Trophoblast cell (in vitro differentiated cells and primary cell): ENCODE data around the gene HOXD4.
A peak's percentile ranks its signal among the peaks of the same experiment; 100 is the strongest.

ENCODE experiments used
- DNase-seq, 2 donors: peaks; one replicate each; pipeline ENCODE4 v3.0.0-alpha.2; 2016
- H2AFZ ChIP-seq: 2 replicates; pipeline ENCODE4 v1.6.1; 2013; ENCODE audit warnings: low read length, moderate library complexity, mild to moderate bottlenecking; ENCODE audit not compliant: insufficient read depth, poor library complexity
- H2AK5ac ChIP-seq: 2 replicates; pipeline ENCODE4 v1.6.1; 2013; ENCODE audit warnings: mild to moderate bottlenecking, low read length
- H2BK120ac ChIP-seq: 2 replicates; pipeline ENCODE4 v1.6.1; 2013; ENCODE audit warnings: low read length, mild to moderate bottlenecking, moderate library complexity; ENCODE audit not compliant: insufficient read depth, poor library complexity
- H2BK12ac ChIP-seq: 2 replicates; pipeline ENCODE4 v1.6.1; 2013; ENCODE audit warnings: mild to moderate bottlenecking, low read length, moderate library complexity
- H2BK5ac ChIP-seq: 2 replicates; pipeline ENCODE4 v1.6.1; 2013; ENCODE audit warnings: low read length, low read depth, moderate library complexity, mild to moderate bottlenecking; ENCODE audit not compliant: poor library complexity
- H3K14ac ChIP-seq: 2 replicates; pipeline ENCODE4 v1.6.1; 2013; ENCODE audit warnings: mild to moderate bottlenecking, low read length
- H3K18ac ChIP-seq: 2 replicates; pipeline ENCODE4 v1.6.1; 2013; ENCODE audit warnings: mild to moderate bottlenecking, low read length
- H3K23ac ChIP-seq: 2 replicates; pipeline ENCODE4 v1.6.1; 2013; ENCODE audit warnings: low read length
- H3K27ac ChIP-seq: 2 replicates; pipeline ENCODE4 v1.5.1; 2013; ENCODE audit warnings: low read depth, mild to moderate bottlenecking, inconsistent platforms, low read length, moderate library complexity
- H3K27me3 ChIP-seq: 2 replicates; pipeline ENCODE4 v1.6.1; 2013; ENCODE audit warnings: inconsistent platforms, mild to moderate bottlenecking, low read length, moderate library complexity; ENCODE audit not compliant: insufficient read depth
- H3K36me3 ChIP-seq, 2 experiments: 1 replicate in 1 of 2; 2 replicates in 1 of 2; pipeline ENCODE4 v1.6.1; 2013; ENCODE audit warnings: low read length in 2 of 2, mild to moderate bottlenecking in 2 of 2, moderate library complexity in 1 of 2; ENCODE audit not compliant: insufficient read depth in 2 of 2, control insufficient read depth in 1 of 2
- H3K4ac ChIP-seq: 2 replicates; pipeline ENCODE4 v1.6.1; 2013; ENCODE audit warnings: low read depth, mild to moderate bottlenecking, low read length, moderate library complexity
- H3K4me1 ChIP-seq, 2 experiments: 1 replicate in 1 of 2; 2 replicates in 1 of 2; pipeline ENCODE4 v1.6.1; 2013; ENCODE audit warnings: low read length in 2 of 2, mild to moderate bottlenecking in 2 of 2, moderate library complexity in 1 of 2; ENCODE audit not compliant: insufficient read depth in 2 of 2, control insufficient read depth in 1 of 2
- H3K4me2 ChIP-seq: 2 replicates; pipeline ENCODE4 v1.6.1; 2013; ENCODE audit warnings: inconsistent platforms, mild to moderate bottlenecking, low read length, moderate library complexity
- H3K4me3 ChIP-seq: 2 replicates; pipeline ENCODE4 v1.5.1; 2013; ENCODE audit warnings: mild to moderate bottlenecking, low read depth, low read length, inconsistent platforms
- H3K79me1 ChIP-seq: one replicate; pipeline ENCODE4 v1.6.1; 2013; ENCODE audit warnings: low read length
- H3K79me2 ChIP-seq: 2 replicates; pipeline ENCODE4 v1.6.1; 2013; ENCODE audit warnings: low read length, mild to moderate bottlenecking; ENCODE audit not compliant: control insufficient read depth, insufficient read depth, poor library complexity
- H3K9ac ChIP-seq: 2 replicates; pipeline ENCODE4 v1.6.1; 2013; ENCODE audit warnings: mild to moderate bottlenecking, low read length
- H3K9me3 ChIP-seq: 2 replicates; pipeline ENCODE4 v1.6.1; 2013; ENCODE audit warnings: low read depth, mild to moderate bottlenecking, control low read depth, inconsistent platforms, low read length; ENCODE audit not compliant: insufficient read depth
- H4K12ac ChIP-seq: 2 replicates; pipeline ENCODE4 v1.6.1; 2013; ENCODE audit warnings: low read depth, mild to moderate bottlenecking, low read length, moderate library complexity
- H4K8ac ChIP-seq: 2 replicates; pipeline ENCODE4 v1.6.1; 2013; ENCODE audit warnings: low read depth, mild to moderate bottlenecking, low read length, moderate library complexity
- H4K91ac ChIP-seq: one replicate; pipeline ENCODE4 v1.6.1; 2013; ENCODE audit warnings: low read depth, mild to moderate bottlenecking, low read length, moderate library complexity
- WGBS: extraction: QIAGEN DNeasy Blood & Tissue Kit; methylation state at CpG from one replicate; pipeline ENCODE4 v1.1.7; 2013; ENCODE audit warnings: missing lambda C conversion rate; ENCODE audit not compliant: insufficient read length, insufficient coverage; ENCODE audit errors: extremely low coverage; 5-methylcytosine and 5-hydroxymethylcytosine counted together

Gene HOXD4

GRCh38 chr2:176134035-176134434, 17.3 kb upstream of the HOXD4 start:
- Histone ChIP-seq H3K9me3 (peaks cover 10% of the 10 kb centered on the region), H4K8ac (no peak overlapping the region), H3K9ac (no peak overlapping the region), H3K18ac (no peak overlapping the region), H3K79me2 (no peaks in the 10 kb centered on the region), H2BK5ac (no peak overlapping the region), H3K4ac (no peak overlapping the region), H2BK12ac (no peak overlapping the region), H3K23ac (no peak overlapping the region), H4K12ac (no peak overlapping the region), H3K79me1 (no peaks in the 10 kb centered on the region), H3K4me1 (peaks cover 5 to 18% of the 10 kb centered on the region in 2 experiments), H3K14ac (no peak overlapping the region), H4K91ac (no peak overlapping the region), H3K36me3 (no peaks in the 10 kb centered on the region), H2BK120ac (no peak overlapping the region), H3K27ac (no peak overlapping the region), H3K4me2 (no peak overlapping the region), H2AK5ac (no peak overlapping the region), H2AFZ (no peak overlapping the region), H3K27me3 (peaks cover 86% of the 10 kb centered on the region), H3K4me3 (no peak overlapping the region)
- WGBS = no CpG with 5 or more reads among the region's 4 CpGs
- DNase-seq = no peak

GRCh38 chr2:176135035-176135440, 16.3 kb upstream of the HOXD4 start:
- Histone ChIP-seq H2AK5ac (no peak overlapping the region), H3K4me1 (peaks cover 5 to 10% of the 10 kb centered on the region in 2 experiments), H3K18ac (no peak overlapping the region), H2AFZ (no peak overlapping the region), H3K4ac (no peak overlapping the region), H3K4me2 (no peak overlapping the region), H2BK12ac (no peak overlapping the region), H2BK5ac (no peak overlapping the region), H2BK120ac (no peak overlapping the region), H4K12ac (no peak overlapping the region), H3K9ac (no peak overlapping the region), H3K79me1 (no peaks in the 10 kb centered on the region), H3K23ac (no peak overlapping the region), H3K27me3 (peaks cover 80% of the 10 kb centered on the region), H3K14ac (no peak overlapping the region), H3K27ac (no peak overlapping the region), H4K8ac (no peak overlapping the region), H3K9me3 (peaks cover 10% of the 10 kb centered on the region), H3K79me2 (no peaks in the 10 kb centered on the region), H3K36me3 (no peaks in the 10 kb centered on the region), H4K91ac (no peak overlapping the region), H3K4me3 (no peak overlapping the region)
- no peak for DNase-seq

GRCh38 chr2:176136374-176137251, 14.7 kb upstream of the HOXD4 start:
- Histone ChIP-seq H2BK5ac (no peak overlapping the region), H4K12ac (no peak overlapping the region), H3K9me3 (peaks cover 8% of the 10 kb centered on the region), H3K4ac (no peak overlapping the region), H2AK5ac (no peak overlapping the region), H3K9ac (no peak overlapping the region), H3K14ac (no peak overlapping the region), H3K23ac (no peak overlapping the region), H4K91ac (no peak overlapping the region), H4K8ac (no peak overlapping the region), H2BK12ac (no peak overlapping the region), H3K4me1 (peaks cover 5 to 6% of the 10 kb centered on the region in 2 experiments), H3K79me2 (no peaks in the 10 kb centered on the region), H3K27me3 (peaks cover 69% of the 10 kb centered on the region), H3K27ac (no peak overlapping the region), H3K36me3 (no peaks in the 10 kb centered on the region), H3K4me3 (peak overlapping the region; percentile 53), H2BK120ac (no peak overlapping the region), H3K18ac (no peak overlapping the region), H3K4me2 (peak overlapping the region; percentile 79), H2AFZ (no peak overlapping the region), H3K79me1 (peaks cover 2% of the 10 kb centered on the region)
- no CpG with 5 or more reads among the region's 71 CpGs for WGBS
- peak in 1 of 2 donors; percentile 20 for DNase-seq

GRCh38 chr2:176137252-176137580, 14.1 kb upstream of the HOXD4 start:
- no peak overlapping the region for H2BK120ac ChIP-seq
- no peak overlapping the region for H4K8ac ChIP-seq
- no peak overlapping the region for H3K4me3 ChIP-seq
- no peak overlapping the region for H2BK5ac ChIP-seq
- H4K12ac ChIP-seq = no peak overlapping the region
- H3K4me2 ChIP-seq = no peak overlapping the region
- no peak overlapping the region for H3K14ac ChIP-seq
- H3K79me2 ChIP-seq = no peaks in the 10 kb centered on the region
- no peak overlapping the region for H2AK5ac ChIP-seq
- no peak overlapping the region for H4K91ac ChIP-seq
- H3K9me3 ChIP-seq = peaks cover 8% of the 10 kb centered on the region
- no peaks in the 10 kb centered on the region for H3K36me3 ChIP-seq
- no CpG with 5 or more reads among the region's 2 CpGs for WGBS
- no peak overlapping the region for H3K23ac ChIP-seq
- peaks cover 69% of the 10 kb centered on the region for H3K27me3 ChIP-seq
- no peak overlapping the region for H3K27ac ChIP-seq
- no peak overlapping the region for H3K9ac ChIP-seq
- H3K18ac ChIP-seq = no peak overlapping the region
- H2AFZ ChIP-seq = no peak overlapping the region
- H2BK12ac ChIP-seq = no peak overlapping the region
- H3K79me1 ChIP-seq = peaks cover 2% of the 10 kb centered on the region
- H3K4ac ChIP-seq = no peak overlapping the region
- H3K4me1 ChIP-seq = peaks cover 5 to 6% of the 10 kb centered on the region in 2 experiments
- no peak for DNase-seq
